ENCODE results near the gene GMDS.

DNA sequence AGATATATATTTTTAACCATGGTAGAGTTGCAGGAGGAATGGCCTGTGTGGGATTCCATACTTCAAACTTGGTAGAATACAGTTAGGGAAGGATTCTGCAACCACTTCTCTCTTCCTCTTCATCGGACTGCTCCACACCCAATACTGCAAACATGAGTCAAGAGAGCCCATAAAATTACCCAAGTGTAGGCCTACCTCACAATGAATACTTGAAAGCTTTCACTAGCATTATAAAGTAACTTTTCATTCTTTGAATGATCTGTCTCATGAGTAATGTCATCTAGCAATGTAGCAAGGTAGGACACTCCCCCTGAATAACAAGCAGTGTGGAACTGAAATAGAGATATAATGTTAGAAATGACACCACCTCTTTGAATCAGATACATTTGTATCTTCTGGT, 556.3 kb downstream of the GMDS start:
- TF ChIP-seq, protein P1, sequence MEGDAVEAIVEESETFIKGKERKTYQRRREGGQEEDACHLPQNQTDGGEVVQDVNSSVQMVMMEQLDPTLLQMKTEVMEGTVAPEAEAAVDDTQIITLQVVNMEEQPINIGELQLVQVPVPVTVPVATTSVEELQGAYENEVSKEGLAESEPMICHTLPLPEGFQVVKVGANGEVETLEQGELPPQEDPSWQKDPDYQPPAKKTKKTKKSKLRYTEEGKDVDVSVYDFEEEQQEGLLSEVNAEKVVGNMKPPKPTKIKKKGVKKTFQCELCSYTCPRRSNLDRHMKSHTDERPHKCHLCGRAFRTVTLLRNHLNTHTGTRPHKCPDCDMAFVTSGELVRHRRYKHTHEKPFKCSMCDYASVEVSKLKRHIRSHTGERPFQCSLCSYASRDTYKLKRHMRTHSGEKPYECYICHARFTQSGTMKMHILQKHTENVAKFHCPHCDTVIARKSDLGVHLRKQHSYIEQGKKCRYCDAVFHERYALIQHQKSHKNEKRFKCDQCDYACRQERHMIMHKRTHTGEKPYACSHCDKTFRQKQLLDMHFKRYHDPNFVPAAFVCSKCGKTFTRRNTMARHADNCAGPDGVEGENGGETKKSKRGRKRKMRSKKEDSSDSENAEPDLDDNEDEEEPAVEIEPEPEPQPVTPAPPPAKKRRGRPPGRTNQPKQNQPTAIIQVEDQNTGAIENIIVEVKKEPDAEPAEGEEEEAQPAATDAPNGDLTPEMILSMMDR (IDR thresholded peaks at IDR 0.05 in 4 of 5, conservative IDR thresholded peaks at IDR 0.05 in 1 of 5), result no peak
- TF ChIP-seq POLR2A (IDR thresholded peaks at IDR 0.05), result no peak

All from gastrocnemius medialis (tissue), 4 donors.